ENCODE data around the gene SEMA3C.

SEMA3C gene

GRCh38 chr7:80781561-80781979 is 137.3 kb downstream of the SEMA3C start:
- H3K79me1 ChIP-seq (ENCODE audit: low read depth, low read length) = no peaks in the 10 kb centered on the region
- H3K9ac ChIP-seq (ENCODE audit: low read depth, low read length, poor library complexity) = no peak overlapping the region
- no peak overlapping the region for H3K4me3 ChIP-seq (ENCODE audit: low read length in 2 of 2)
- no peak overlapping the region for H3K4me2 ChIP-seq (ENCODE audit: insufficient read depth, low read length, poor library complexity, severe bottlenecking)
- no peak overlapping the region for H3K14ac ChIP-seq (ENCODE audit: low read length)
- H4K91ac ChIP-seq (ENCODE audit: low read depth, low read length, poor library complexity) = no peak overlapping the region
- H3K27me3 ChIP-seq (ENCODE audit: control insufficient read depth in 3 of 3, insufficient read depth in 3 of 3, low read depth in 1 of 3, low read length in 3 of 3) = no peaks in the 10 kb centered on the region
- no peaks in the 10 kb centered on the region for H3K36me3 ChIP-seq (replicated peaks in 1 of 2; ENCODE audit: control insufficient read depth in 2 of 2, insufficient read depth in 2 of 2, low read length in 2 of 2)
- H2AK5ac ChIP-seq (ENCODE audit: low read depth, low read length) = no peak overlapping the region
- H2BK15ac ChIP-seq (ENCODE audit: low read length) = no peak overlapping the region
- no peak overlapping the region for H2BK12ac ChIP-seq (ENCODE audit: low read length)
- no peak for DNase-seq (ENCODE audit: low spot score)
- H3K4ac ChIP-seq (ENCODE audit: low read length) = no peak overlapping the region
- H3K27ac ChIP-seq (replicated peaks; ENCODE audit: low read length) = no peak overlapping the region
- H3K4me1 ChIP-seq (ENCODE audit: control insufficient read depth in 2 of 2, insufficient read depth in 1 of 2, low read depth in 1 of 2, low read length in 2 of 2) = peaks cover 2 to 15% of the 10 kb centered on the region in 2 donors
- H3K23ac ChIP-seq (ENCODE audit: low read depth, low read length, poor library complexity) = no peak overlapping the region
- H2BK5ac ChIP-seq (ENCODE audit: low read length) = no peak overlapping the region
- H2AFZ ChIP-seq (ENCODE audit: low read length) = peak overlapping the region; percentile 6
- no peak overlapping the region for H2BK120ac ChIP-seq (ENCODE audit: low read depth, low read length)
- H4K8ac ChIP-seq (ENCODE audit: low read depth, low read length) = no peak overlapping the region
- H3K18ac ChIP-seq (ENCODE audit: low read length) = no peak overlapping the region
- H3K9me3 ChIP-seq (replicated peaks in 1 of 2; ENCODE audit: control insufficient read depth in 2 of 2, insufficient read depth in 1 of 2, low read depth in 1 of 2, low read length in 2 of 2) = no peaks in the 10 kb centered on the region

GRCh38 chr7:80781146-80781545 is 137.7 kb downstream of the SEMA3C start:
- Histone ChIP-seq H3K9ac (ENCODE audit: low read depth, low read length, poor library complexity) (no peak overlapping the region), H3K36me3 (replicated peaks in 1 of 2; ENCODE audit: control insufficient read depth in 2 of 2, insufficient read depth in 2 of 2, low read length in 2 of 2) (no peaks in the 10 kb centered on the region), H3K4me1 (ENCODE audit: control insufficient read depth in 2 of 2, insufficient read depth in 1 of 2, low read depth in 1 of 2, low read length in 2 of 2) (peaks cover 2 to 15% of the 10 kb centered on the region in 2 donors), H3K9me3 (replicated peaks in 1 of 2; ENCODE audit: control insufficient read depth in 2 of 2, insufficient read depth in 1 of 2, low read depth in 1 of 2, low read length in 2 of 2) (no peaks in the 10 kb centered on the region), H4K8ac (ENCODE audit: low read depth, low read length) (no peak overlapping the region), H2BK12ac (ENCODE audit: low read length) (no peak overlapping the region), H3K14ac (ENCODE audit: low read length) (no peak overlapping the region), H3K23ac (ENCODE audit: low read depth, low read length, poor library complexity) (no peak overlapping the region), H3K4me2 (ENCODE audit: insufficient read depth, low read length, poor library complexity, severe bottlenecking) (no peak overlapping the region), H3K27me3 (ENCODE audit: control insufficient read depth in 3 of 3, insufficient read depth in 3 of 3, low read depth in 1 of 3, low read length in 3 of 3) (no peaks in the 10 kb centered on the region), H2BK120ac (ENCODE audit: low read depth, low read length) (no peak overlapping the region), H2AK5ac (ENCODE audit: low read depth, low read length) (no peak overlapping the region), H3K18ac (ENCODE audit: low read length) (no peak overlapping the region), H4K91ac (ENCODE audit: low read depth, low read length, poor library complexity) (no peak overlapping the region), H3K79me1 (ENCODE audit: low read depth, low read length) (no peaks in the 10 kb centered on the region), H3K27ac (replicated peaks; ENCODE audit: low read length) (no peak overlapping the region), H3K4ac (ENCODE audit: low read length) (no peak overlapping the region), H2BK5ac (ENCODE audit: low read length) (no peak overlapping the region), H2AFZ (ENCODE audit: low read length) (peak overlapping the region; percentile 6), H3K4me3 (ENCODE audit: low read length in 2 of 2) (no peak overlapping the region), H2BK15ac (ENCODE audit: low read length) (no peak overlapping the region)
- 100% methylated on average over 1 of the region's 2 CpGs for WGBS, 2 donors (ENCODE audit: extremely low coverage in 2 of 2, insufficient read length in 2 of 2, insufficient replicate concordance in 1 of 2)
- no peak for DNase-seq (ENCODE audit: low spot score)

- H2AFZ ChIP-seq (ENCODE audit: low read length) = no peak overlapping the region
- no peak overlapping the region for H3K14ac ChIP-seq (ENCODE audit: low read length)
These were observed 139.4 kb downstream of the SEMA3C start for GRCh38 chr7:80779456-80779855.

GRCh38 chr7:80775897-80776296 is 143.0 kb downstream of the SEMA3C start:
- no peaks in the 10 kb centered on the region for H3K27me3 ChIP-seq (ENCODE audit: control insufficient read depth in 3 of 3, insufficient read depth in 3 of 3, low read depth in 1 of 3, low read length in 3 of 3)
- no peaks in the 10 kb centered on the region for H3K79me1 ChIP-seq (ENCODE audit: low read depth, low read length)
- H3K36me3 ChIP-seq (replicated peaks in 1 of 2; ENCODE audit: control insufficient read depth in 2 of 2, insufficient read depth in 2 of 2, low read length in 2 of 2) = no peaks in the 10 kb centered on the region
- H2BK120ac ChIP-seq (ENCODE audit: low read depth, low read length) = no peak overlapping the region
- H2BK15ac ChIP-seq (ENCODE audit: low read length) = no peak overlapping the region
- no peak overlapping the region for H3K27ac ChIP-seq (replicated peaks; ENCODE audit: low read length)
- no peaks in the 10 kb centered on the region for H3K9me3 ChIP-seq (replicated peaks in 1 of 2; ENCODE audit: control insufficient read depth in 2 of 2, insufficient read depth in 1 of 2, low read depth in 1 of 2, low read length in 2 of 2)
- H3K4me1 ChIP-seq (ENCODE audit: control insufficient read depth in 2 of 2, insufficient read depth in 1 of 2, low read depth in 1 of 2, low read length in 2 of 2) = peaks cover 0 to under 1% of the 10 kb centered on the region in 2 donors
- no peak overlapping the region for H3K9ac ChIP-seq (ENCODE audit: low read depth, low read length, poor library complexity)
- H4K8ac ChIP-seq (ENCODE audit: low read depth, low read length) = no peak overlapping the region
- H3K4me2 ChIP-seq (ENCODE audit: insufficient read depth, low read length, poor library complexity, severe bottlenecking) = no peak overlapping the region
- H2AFZ ChIP-seq (ENCODE audit: low read length) = no peak overlapping the region
- no peak overlapping the region for H2BK5ac ChIP-seq (ENCODE audit: low read length)
- H3K4ac ChIP-seq (ENCODE audit: low read length) = no peak overlapping the region
- H4K91ac ChIP-seq (ENCODE audit: low read depth, low read length, poor library complexity) = no peak overlapping the region
- H2BK12ac ChIP-seq (ENCODE audit: low read length) = no peak overlapping the region
- H3K14ac ChIP-seq (ENCODE audit: low read length) = no peak overlapping the region
- no peak overlapping the region for H3K18ac ChIP-seq (ENCODE audit: low read length)
- no peak overlapping the region for H3K4me3 ChIP-seq (ENCODE audit: low read length in 2 of 2)
- WGBS, 2 donors (ENCODE audit: extremely low coverage in 2 of 2, insufficient read length in 2 of 2, insufficient replicate concordance in 1 of 2) = no CpG with 5 or more reads among the region's 3 CpGs
- DNase-seq (ENCODE audit: low spot score) = no peak
- H2AK5ac ChIP-seq (ENCODE audit: low read depth, low read length) = no peak overlapping the region
- no peak overlapping the region for H3K23ac ChIP-seq (ENCODE audit: low read depth, low read length, poor library complexity)

More at GRCh38 chr7:80779456-80779855, 139.4 kb downstream of the SEMA3C start:
- no peaks in the 10 kb centered on the region for H3K9me3 ChIP-seq (replicated peaks in 1 of 2; ENCODE audit: control insufficient read depth in 2 of 2, insufficient read depth in 1 of 2, low read depth in 1 of 2, low read length in 2 of 2)
- H2BK120ac ChIP-seq (ENCODE audit: low read depth, low read length) = no peak overlapping the region
- no peaks in the 10 kb centered on the region for H3K79me1 ChIP-seq (ENCODE audit: low read depth, low read length)
- no peak overlapping the region for H3K4me3 ChIP-seq (ENCODE audit: low read length in 2 of 2)
- no peak overlapping the region for H4K91ac ChIP-seq (ENCODE audit: low read depth, low read length, poor library complexity)
- H2BK15ac ChIP-seq (ENCODE audit: low read length) = no peak overlapping the region
- H3K18ac ChIP-seq (ENCODE audit: low read length) = no peak overlapping the region
- no peak overlapping the region for H2BK12ac ChIP-seq (ENCODE audit: low read length)
- no CpG with 5 or more reads among the region's 2 CpGs for WGBS, 2 donors (ENCODE audit: extremely low coverage in 2 of 2, insufficient read length in 2 of 2, insufficient replicate concordance in 1 of 2)
- H3K23ac ChIP-seq (ENCODE audit: low read depth, low read length, poor library complexity) = no peak overlapping the region
- DNase-seq (ENCODE audit: low spot score) = no peak
- H3K4ac ChIP-seq (ENCODE audit: low read length) = no peak overlapping the region
- H3K9ac ChIP-seq (ENCODE audit: low read depth, low read length, poor library complexity) = no peak overlapping the region
- no peak overlapping the region for H2BK5ac ChIP-seq (ENCODE audit: low read length)
- H3K27ac ChIP-seq (replicated peaks; ENCODE audit: low read length) = no peak overlapping the region
- no peaks in the 10 kb centered on the region for H3K27me3 ChIP-seq (ENCODE audit: control insufficient read depth in 3 of 3, insufficient read depth in 3 of 3, low read depth in 1 of 3, low read length in 3 of 3)
- H3K36me3 ChIP-seq (replicated peaks in 1 of 2; ENCODE audit: control insufficient read depth in 2 of 2, insufficient read depth in 2 of 2, low read length in 2 of 2) = no peaks in the 10 kb centered on the region
- peaks cover 2 to 15% of the 10 kb centered on the region in 2 donors for H3K4me1 ChIP-seq (ENCODE audit: control insufficient read depth in 2 of 2, insufficient read depth in 1 of 2, low read depth in 1 of 2, low read length in 2 of 2)
- no peak overlapping the region for H2AK5ac ChIP-seq (ENCODE audit: low read depth, low read length)
- no peak overlapping the region for H3K4me2 ChIP-seq (ENCODE audit: insufficient read depth, low read length, poor library complexity, severe bottlenecking)
- no peak overlapping the region for H4K8ac ChIP-seq (ENCODE audit: low read depth, low read length)
